Measurements from ENCODE around the gene BMPR1A.
"Not testable (repeated sequence)": the region's sequence is repeated elsewhere in the genome, so short reads cannot be mapped to it uniquely, and the experiment has no call there.

BMPR1A gene

GRCh38 chr10:86971232-86971991 is 215.0 kb downstream of the BMPR1A start:
- DNase-seq: no peak

GRCh38 chr10:86972613-86973380 is 216.4 kb downstream of the BMPR1A start:
- DNase-seq: no peak

GRCh38 chr10:86974484-86974883 is 218.1 kb downstream of the BMPR1A start:
- DNase-seq: no peak

GRCh38 chr10:86976362-86977056 is 220.1 kb downstream of the BMPR1A start:
- no peak for DNase-seq

GRCh38 chr10:86978457-86978856 is 222.0 kb downstream of the BMPR1A start:
- DNase-seq: not testable (repeated sequence)

- no peak for DNase-seq
These were observed 222.9 kb downstream of the BMPR1A start for GRCh38 chr10:86979296-86979818.

- DNase-seq: no peak
These were observed 223.6 kb downstream of the BMPR1A start for GRCh38 chr10:86979977-86980448.

GRCh38 chr10:86981020-86981419 is 224.6 kb downstream of the BMPR1A start:
- not testable (repeated sequence) for DNase-seq

- DNase-seq: no peak
These were observed 225.3 kb downstream of the BMPR1A start for GRCh38 chr10:86981716-86982115.
